ENCODE results near the gene TMEM218.
"Not testable (repeated sequence)": the region's sequence is repeated elsewhere in the genome, so short reads cannot be mapped to it uniquely, and the experiment has no call there.

The TMEM218 gene

GRCh38 chr11:125075242-125075625 lies 36.2 kb downstream of the TMEM218 start:
- DNase-seq (ENCODE audit: low spot score), result no peak

GRCh38 chr11:125074511-125075241 lies 36.8 kb downstream of the TMEM218 start:
- no peak for DNase-seq (ENCODE audit: low spot score)

DNA sequence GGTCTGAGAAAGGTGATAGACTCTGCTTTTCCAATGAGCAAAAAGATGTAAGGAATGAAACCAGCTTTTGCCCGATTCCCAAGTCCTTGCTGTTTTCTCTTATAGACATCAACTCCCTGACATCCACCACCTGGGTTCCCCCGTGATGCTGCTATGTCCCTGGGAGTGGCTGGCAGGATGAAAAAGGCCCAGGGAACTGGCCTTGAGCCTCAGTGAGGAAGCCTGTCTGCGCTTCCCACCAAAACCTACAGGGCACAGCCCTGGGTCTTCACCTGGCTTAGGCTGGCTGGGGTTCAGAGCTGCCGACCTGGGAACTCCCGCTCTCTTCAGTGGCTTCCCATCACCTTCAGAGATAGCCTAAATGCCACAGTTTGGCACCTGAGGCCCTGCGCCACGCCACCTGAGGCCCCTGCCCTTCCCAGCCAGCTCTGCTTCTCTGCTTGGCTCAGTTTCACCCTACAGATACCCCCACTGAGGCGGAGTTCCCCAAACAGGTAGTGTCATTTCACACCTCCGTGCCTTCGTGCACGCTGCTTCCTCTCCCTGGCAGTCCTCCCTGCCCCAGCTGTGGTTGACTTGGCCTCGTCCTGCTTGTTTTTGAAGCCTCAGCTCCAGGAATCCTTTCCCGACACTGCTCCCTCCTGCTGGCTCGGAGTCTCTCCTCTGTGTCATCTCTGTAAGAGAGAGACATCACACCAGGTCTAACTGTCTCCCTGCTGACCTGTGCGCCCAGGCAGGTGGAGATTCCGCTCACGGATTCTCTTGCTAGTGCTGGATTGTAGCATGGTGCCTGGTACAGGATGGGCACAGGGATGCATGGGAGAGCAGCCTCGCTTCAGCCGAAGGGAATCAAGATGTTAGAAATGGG lies 37.6 kb downstream of the TMEM218 start:
- DNase-seq (ENCODE audit: low spot score), result no peak

- DNase-seq (ENCODE audit: low spot score), result no peak
These were observed 38.4 kb downstream of the TMEM218 start for GRCh38 chr11:125072961-125073590.

- DNase-seq (ENCODE audit: low spot score), result no peak
These were observed 39.0 kb downstream of the TMEM218 start for GRCh38 chr11:125072218-125072960.

GRCh38 chr11:125071846-125072217 lies 39.6 kb downstream of the TMEM218 start:
- DNase-seq (ENCODE audit: low spot score), result no peak

GRCh38 chr11:125071435-125071834 lies 40.0 kb downstream of the TMEM218 start:
- DNase-seq (ENCODE audit: low spot score), result no peak

DNA sequence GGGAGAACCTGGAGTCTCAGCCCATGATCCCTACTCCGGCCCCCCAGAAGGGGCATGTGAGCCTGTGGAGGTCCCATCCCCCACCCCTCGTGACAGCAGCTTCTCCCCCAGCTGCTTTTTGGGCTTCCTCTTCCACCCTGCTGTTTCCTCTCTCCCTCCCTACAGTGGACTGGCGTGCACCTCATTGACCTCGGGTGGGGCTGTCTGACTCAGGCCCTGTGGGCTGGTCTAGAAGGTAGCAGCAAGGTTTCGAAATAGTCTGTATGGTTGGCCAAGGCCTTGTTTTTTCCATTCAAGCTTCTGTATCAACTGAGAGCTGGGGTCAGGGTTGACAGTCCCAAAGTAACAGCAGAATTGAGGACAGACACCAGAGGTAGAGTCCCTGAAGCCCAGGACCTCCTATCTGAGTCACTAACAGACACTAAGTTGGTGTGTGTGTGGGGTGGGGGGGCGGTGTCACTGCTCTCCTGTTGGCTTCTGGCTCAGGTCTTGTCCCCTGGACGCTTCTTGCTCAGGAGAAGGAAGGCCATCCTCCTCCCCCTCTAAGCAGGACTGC lies 40.6 kb downstream of the TMEM218 start:
- peak; percentile 13 for DNase-seq (ENCODE audit: low spot score)

DNA sequence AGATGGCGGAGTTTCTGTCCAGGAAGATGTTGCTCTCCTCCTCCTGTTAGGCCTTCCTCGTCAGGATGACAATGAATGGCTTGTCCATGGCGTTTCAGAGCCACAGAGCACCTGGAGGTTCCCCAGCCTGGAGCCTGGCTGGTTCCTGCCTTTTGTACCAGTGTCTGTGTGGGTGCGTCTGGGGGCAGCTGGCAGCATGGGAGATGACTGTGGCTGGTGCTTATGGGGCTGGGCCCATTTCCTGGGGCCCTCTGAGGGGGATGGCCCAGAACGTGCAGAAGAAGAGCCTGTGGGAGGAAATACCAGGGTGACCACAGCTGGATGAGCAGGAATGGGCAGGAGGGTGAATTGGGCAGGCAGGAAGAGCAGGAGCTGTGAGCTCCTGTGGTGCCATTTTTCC lies 41.6 kb downstream of the TMEM218 start:
- DNase-seq (ENCODE audit: low spot score), result no peak

GRCh38 chr11:125069008-125069407 lies 42.4 kb downstream of the TMEM218 start:
- no peak for DNase-seq (ENCODE audit: low spot score)

DNA sequence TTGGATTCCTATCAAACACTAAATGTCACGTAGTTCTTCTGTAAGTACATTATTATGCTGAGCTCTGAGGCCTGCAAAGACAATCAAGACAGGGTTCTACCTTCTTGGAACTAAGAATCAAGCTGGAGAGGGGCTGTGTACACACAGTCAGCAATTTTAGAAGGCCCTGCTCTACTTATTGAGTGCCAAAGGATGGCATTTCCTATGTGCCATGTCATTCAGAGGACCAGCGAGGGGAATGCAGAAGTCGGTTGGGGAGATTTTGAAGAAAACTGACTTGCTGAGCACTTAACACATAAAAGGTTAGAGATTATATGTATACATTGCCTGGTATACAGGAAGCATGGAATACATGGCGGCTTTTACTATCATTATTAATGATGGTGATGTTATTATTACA lies 43.1 kb downstream of the TMEM218 start:
- DNase-seq (ENCODE audit: low spot score), result no peak

GRCh38 chr11:125064070-125064469 lies 47.4 kb downstream of the TMEM218 start:
- DNase-seq (ENCODE audit: low spot score), result no peak

DNA sequence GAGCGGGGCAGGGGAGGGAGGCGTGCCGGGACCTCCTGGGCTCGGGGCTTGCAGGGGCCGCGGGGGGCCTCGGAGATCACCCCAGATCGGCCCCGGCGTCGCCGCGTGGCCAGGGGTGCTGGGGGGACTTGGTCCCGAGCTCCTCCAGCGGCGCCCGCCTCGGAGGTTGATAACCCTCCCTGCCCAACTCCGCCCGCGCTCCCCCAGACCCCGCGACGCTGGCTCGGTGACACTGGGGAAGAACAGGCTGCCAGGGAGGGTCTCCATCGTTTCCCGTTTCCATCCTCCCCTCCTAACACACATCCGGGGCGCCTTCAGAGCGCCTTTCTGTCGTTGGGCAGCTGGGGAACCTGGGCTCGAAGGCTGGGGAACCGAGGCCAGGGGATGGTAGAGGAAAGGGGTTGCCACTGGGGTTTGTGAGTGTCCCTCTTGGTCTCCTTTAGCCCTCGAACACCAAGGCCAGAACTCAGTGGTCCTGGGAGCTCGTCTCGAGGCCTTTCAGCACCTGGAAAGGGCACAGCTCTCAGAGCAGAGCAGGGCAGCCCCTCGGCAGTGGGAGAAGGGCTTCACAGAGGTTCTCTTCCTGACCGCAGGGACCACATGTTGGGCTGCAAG lies 47.9 kb downstream of the TMEM218 start:
- DNase-seq (ENCODE audit: low spot score), result no peak

DNA sequence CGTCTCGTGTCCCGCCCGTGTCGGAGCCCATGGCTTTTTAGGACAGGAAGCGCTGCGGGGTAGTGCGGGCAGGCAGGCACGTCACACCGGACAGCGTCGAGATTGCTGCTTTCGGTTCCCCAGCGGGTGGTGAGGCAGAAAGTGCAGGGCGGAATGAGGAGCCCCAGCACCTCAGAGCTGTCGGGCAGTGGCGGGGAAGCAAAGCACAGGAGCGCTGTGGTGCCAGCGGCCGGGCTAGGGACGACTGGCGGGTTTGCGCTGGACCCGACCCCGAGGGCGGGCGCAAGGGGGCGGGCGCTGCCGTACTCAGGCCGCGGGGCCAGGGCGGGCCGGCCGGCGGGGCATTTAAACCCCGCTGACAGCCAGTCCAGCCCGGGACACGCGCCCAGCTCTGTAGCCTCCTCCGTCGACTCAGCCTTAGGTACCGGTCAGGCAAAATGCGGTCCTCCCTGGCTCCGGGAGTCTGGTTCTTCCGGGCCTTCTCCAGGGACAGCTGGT lies 48.4 kb downstream of the TMEM218 start, which contains the start of gene SLC37A2:
Gene SLC37A2 (plus strand): TSS at position 375 of the 498 bp plus-strand sequence. CDS start 63 bp downstream, at position 438.
- peak; percentile 57 for DNase-seq (ENCODE audit: low spot score)

DNA sequence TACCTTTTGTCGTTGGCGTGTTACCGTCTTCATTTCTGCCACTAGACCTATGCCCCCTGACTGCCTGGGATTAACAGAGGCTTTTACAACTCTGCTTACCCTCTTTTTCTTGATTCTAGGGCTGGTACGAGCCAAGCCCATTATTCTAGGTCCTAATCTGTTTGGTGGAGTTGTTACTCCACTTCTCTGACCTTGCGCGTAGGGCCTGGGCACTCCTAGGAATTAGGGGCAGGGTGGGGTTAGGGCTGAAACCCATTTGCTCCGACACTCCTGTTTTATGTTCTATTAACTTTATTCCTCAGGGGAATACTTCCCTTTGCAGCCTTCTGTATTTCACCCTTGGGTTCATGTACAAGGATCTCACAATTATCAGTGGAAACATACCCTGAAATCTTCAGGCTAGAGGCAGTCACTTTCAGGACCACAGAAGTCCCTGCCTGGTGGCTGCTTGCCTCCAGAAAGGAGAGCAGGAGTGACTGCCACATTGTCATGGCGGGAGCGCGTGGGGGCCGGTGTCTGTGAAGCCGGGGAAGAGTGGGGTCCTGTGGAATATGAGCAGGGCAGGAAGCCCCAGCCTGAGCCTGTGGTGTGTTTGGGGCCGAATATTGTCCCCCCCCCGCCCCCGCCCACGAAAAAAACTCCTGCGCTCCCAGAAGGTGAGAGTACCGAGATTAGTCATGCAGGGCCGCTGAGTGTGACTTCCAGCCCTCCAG lies 49.1 kb downstream of the TMEM218 start:
- DNase-seq (ENCODE audit: low spot score), result no peak

- no peak for DNase-seq (ENCODE audit: low spot score)
These were observed 50.1 kb downstream of the TMEM218 start for GRCh38 chr11:125061281-125061680.

GRCh38 chr11:125057693-125058016 lies 53.8 kb downstream of the TMEM218 start:
- no peak for DNase-seq (ENCODE audit: low spot score)

DNA sequence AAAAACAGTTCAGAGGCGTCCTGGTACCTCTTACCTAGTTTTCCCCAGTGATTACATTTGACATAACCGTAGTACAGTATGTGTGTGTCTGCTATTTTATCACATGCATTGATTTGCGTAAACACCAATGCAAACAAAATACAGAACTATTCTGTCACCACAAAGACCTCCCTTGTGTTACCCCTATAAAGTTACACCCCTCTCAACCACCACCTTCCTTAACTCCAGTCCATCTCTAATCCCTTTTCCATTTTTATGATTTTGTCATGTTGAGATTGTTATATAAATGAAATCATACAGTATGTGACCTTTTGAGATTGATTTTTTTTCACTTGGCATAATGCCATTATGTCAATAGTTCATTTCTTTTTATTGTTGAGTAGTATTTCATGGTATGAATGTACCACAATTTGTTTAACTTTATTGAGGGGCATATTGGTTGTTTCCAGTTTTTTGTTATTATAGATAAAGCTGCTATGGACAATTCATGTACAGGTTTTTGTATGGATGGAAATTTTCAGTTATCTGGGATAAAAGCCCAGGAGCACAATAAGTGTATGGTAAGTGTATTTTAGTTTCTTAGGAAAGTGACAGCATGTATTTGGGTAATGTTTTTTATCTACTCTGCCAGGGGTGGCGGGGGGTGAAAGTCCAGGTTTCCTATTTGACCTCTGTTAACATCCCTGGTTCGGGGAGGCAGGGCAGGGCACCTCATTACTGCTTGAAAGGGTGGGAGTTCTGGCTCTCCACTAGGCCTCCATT lies 54.3 kb downstream of the TMEM218 start:
- DNase-seq (ENCODE audit: low spot score), result no peak

DNA sequence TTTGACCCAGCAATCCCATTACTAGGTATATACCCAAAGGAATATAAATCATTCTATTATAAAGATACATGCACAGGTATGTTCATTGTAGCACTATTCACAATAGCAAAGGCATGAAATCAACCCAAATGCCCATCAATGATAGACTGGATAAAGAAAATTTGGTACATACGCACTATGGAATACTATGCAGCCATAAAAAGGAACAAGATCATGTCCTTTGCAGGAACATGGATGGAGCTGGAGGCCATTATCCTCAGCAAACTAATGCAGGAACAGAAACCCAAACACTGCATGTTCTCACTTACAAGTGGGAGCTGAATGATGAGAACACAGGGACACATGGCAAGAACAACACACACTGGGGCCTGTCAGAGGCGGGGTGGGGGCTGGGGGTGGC lies 55.3 kb downstream of the TMEM218 start:
- not testable (repeated sequence) for DNase-seq (ENCODE audit: low spot score)
